Astrocyte (in vitro differentiated cells and primary cell): Measurements from ENCODE around the gene ACAA1. TPM values are rescaled to one million over a fixed set of nuclear protein-coding genes. Genes with fewer than 3 reads are reported as not detected.

Experiments used
- DNase-seq: peaks from one replicate; pipeline ENCODE4 v3.0.0-alpha.2; 2010; ENCODE audit warnings: low read depth
- FAIRE-seq: peaks from 2 replicates; lab custom pipeline; 2011; peaks lifted over from hg19 to GRCh38; lab: Jason Lieb, UNC
- H2AFZ ChIP-seq: 2 replicates; pipeline ENCODE4 v1.6.0; 2012; ENCODE audit warnings: low read depth, low read length, inconsistent platforms
- H3K27ac ChIP-seq: 2 replicates; pipeline ENCODE4 v1.5.1; 2011; ENCODE audit warnings: low read depth, low read length, inconsistent platforms
- H3K27me3 ChIP-seq: 2 replicates; pipeline ENCODE4 v1.6.0; 2011; ENCODE audit warnings: low read length, inconsistent platforms; ENCODE audit not compliant: insufficient read depth
- H3K36me3 ChIP-seq: 2 replicates; pipeline ENCODE4 v1.5.1; 2011; ENCODE audit warnings: low read length, inconsistent platforms; ENCODE audit not compliant: insufficient read depth
- H3K4me1 ChIP-seq: 2 replicates; pipeline ENCODE4 v1.5.1; 2011; ENCODE audit warnings: low read length, inconsistent platforms; ENCODE audit not compliant: insufficient read depth
- H3K4me2 ChIP-seq: 2 replicates; pipeline ENCODE4 v1.6.0; 2012; ENCODE audit warnings: low read length, inconsistent platforms
- H3K4me3 ChIP-seq: 2 replicates; pipeline ENCODE4 v1.5.1; 2011; ENCODE audit warnings: low read depth, mild to moderate bottlenecking, low read length, inconsistent platforms; ENCODE audit not compliant: insufficient read depth
- H3K79me2 ChIP-seq: 2 replicates; pipeline ENCODE4 v1.6.0; 2012; ENCODE audit warnings: mild to moderate bottlenecking, low read length, inconsistent platforms; ENCODE audit not compliant: insufficient read depth
- H3K9ac ChIP-seq: 2 replicates; pipeline ENCODE4 v1.6.0; 2012; ENCODE audit warnings: mild to moderate bottlenecking, low read length, inconsistent platforms
- H3K9me3 ChIP-seq: 2 replicates; pipeline ENCODE4 v1.5.1; 2012; ENCODE audit warnings: low read depth, mild to moderate bottlenecking, low read length, inconsistent platforms; ENCODE audit not compliant: insufficient read depth
- H4K20me1 ChIP-seq: 2 replicates; pipeline ENCODE4 v1.6.0; 2012; ENCODE audit warnings: low read length, inconsistent platforms; ENCODE audit not compliant: insufficient read depth
- H3K27ac Mint-ChIP-seq: one replicate; pipeline ENCODE4 v1.8.0; 2021; ENCODE audit warnings: mild to moderate bottlenecking, mixed read lengths; ENCODE audit not compliant: unreplicated experiment
- H3K27me3 Mint-ChIP-seq: one replicate; pipeline ENCODE4 v1.8.0; 2021; ENCODE audit warnings: low read depth, mixed read lengths; ENCODE audit not compliant: unreplicated experiment
- H3K36me3 Mint-ChIP-seq: one replicate; pipeline ENCODE4 v1.8.0; 2021; ENCODE audit warnings: low read depth, mixed read lengths; ENCODE audit not compliant: unreplicated experiment
- H3K4me1 Mint-ChIP-seq: one replicate; pipeline ENCODE4 v1.8.0; 2021; ENCODE audit warnings: low read depth, mixed read lengths; ENCODE audit not compliant: unreplicated experiment
- H3K4me3 Mint-ChIP-seq: one replicate; pipeline ENCODE4 v1.8.0; 2021; ENCODE audit warnings: mild to moderate bottlenecking, moderate library complexity, mixed read lengths; ENCODE audit not compliant: unreplicated experiment
- H3K9me3 Mint-ChIP-seq: one replicate; pipeline ENCODE4 v1.8.0; 2021; ENCODE audit warnings: mild to moderate bottlenecking, mixed read lengths; ENCODE audit not compliant: unreplicated experiment
- EZH2 ChIP-seq: IDR thresholded peaks from 2 replicates; pipeline ENCODE4 v1.6.1; 2012; ENCODE audit warnings: mild to moderate bottlenecking, low read length, inconsistent platforms; ENCODE audit not compliant: insufficient read depth
- total RNA-seq: library from RNA; stranded (reverse); gene quantifications from 2 replicates; pipeline ENCODE4 v1.2.1, GENCODE V29; 2021
- TF ChIP-seq, protein P1 (sequence below): IDR thresholded peaks from 2 replicates; pipeline ENCODE4 v1.5.1; 2011; ENCODE audit warnings: low read depth, mild to moderate bottlenecking, inconsistent platforms, low read length, moderate library complexity; ENCODE audit not compliant: insufficient read depth

The ACAA1 gene
- total RNA-seq, 1 donor from 2014 or later: 69.4 TPM

DNA sequence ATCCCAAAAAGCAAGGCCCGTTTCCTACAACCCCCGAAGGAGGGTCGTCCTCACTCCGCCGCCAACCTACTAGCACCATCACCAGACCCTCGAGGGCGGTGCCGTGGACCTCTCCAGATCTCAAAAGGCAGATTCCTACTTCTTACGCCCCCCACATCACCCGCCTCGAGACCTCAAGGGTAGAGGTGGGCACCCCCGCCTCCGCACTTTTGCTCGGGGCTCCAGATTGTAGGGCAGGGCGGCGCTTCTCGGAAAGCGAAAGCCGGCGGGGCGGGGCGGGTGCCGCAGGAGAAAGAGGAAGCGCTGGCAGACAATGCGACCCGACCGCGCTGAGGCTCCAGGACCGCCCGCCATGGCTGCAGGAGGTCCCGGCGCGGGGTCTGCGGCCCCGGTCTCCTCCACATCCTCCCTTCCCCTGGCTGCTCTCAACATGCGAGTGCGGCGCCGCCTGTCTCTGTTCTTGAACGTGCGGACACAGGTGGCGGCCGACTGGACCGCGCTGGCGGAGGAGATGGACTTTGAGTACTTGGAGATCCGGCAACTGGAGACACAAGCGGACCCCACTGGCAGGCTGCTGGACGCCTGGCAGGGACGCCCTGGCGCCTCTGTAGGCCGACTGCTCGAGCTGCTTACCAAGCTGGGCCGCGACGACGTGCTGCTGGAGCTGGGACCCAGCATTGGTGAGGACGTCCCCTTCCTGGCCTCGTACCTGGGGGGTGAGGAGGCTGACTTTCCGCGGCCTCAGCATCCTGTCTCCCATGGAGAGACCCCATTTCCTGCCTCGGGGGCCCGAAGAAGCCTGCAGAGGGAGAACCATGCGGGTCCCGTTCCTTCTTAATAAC lies 1.6 kb upstream of the ACAA1 start, which contains the start of gene MYD88:
TSS of gene MYD88 (plus strand) at position 313 of the 842 bp plus-strand sequence. CDS start at position 353, 40 bp downstream.
- peak within 1 kb of the TSS; percentile 73 for H3K9ac ChIP-seq
- H3K4me3 ChIP-seq: peak within 1 kb of the TSS; percentile 76
- DNase-seq (peak; percentile 39), FAIRE-seq (no peak)
- H3K27ac ChIP-seq: peak within 1 kb of the TSS; percentile 73
- no peaks in the 10 kb centered on the region for H3K9me3 ChIP-seq
- H3K4me1 Mint-ChIP-seq: peaks cover 36% of the 10 kb centered on the region
- H3K27me3 Mint-ChIP-seq: no peaks in the 10 kb centered on the region
- H3K9me3 Mint-ChIP-seq: no peaks in the 10 kb centered on the region
- no peaks in the 10 kb centered on the region for H3K36me3 ChIP-seq
- H3K4me3 Mint-ChIP-seq: peak within 1 kb of the TSS; percentile 93
- H3K4me2 ChIP-seq: peak within 1 kb of the TSS; percentile 92
- peaks cover 36% of the 10 kb centered on the region for H3K79me2 ChIP-seq
- peak within 1 kb of the TSS; percentile 92 for H2AFZ ChIP-seq
- H3K27ac Mint-ChIP-seq: peak within 1 kb of the TSS; percentile 88
- TF ChIP-seq, protein P1, sequence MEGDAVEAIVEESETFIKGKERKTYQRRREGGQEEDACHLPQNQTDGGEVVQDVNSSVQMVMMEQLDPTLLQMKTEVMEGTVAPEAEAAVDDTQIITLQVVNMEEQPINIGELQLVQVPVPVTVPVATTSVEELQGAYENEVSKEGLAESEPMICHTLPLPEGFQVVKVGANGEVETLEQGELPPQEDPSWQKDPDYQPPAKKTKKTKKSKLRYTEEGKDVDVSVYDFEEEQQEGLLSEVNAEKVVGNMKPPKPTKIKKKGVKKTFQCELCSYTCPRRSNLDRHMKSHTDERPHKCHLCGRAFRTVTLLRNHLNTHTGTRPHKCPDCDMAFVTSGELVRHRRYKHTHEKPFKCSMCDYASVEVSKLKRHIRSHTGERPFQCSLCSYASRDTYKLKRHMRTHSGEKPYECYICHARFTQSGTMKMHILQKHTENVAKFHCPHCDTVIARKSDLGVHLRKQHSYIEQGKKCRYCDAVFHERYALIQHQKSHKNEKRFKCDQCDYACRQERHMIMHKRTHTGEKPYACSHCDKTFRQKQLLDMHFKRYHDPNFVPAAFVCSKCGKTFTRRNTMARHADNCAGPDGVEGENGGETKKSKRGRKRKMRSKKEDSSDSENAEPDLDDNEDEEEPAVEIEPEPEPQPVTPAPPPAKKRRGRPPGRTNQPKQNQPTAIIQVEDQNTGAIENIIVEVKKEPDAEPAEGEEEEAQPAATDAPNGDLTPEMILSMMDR: no peak
- TF ChIP-seq EZH2: no peak
- H4K20me1 ChIP-seq: peaks cover 22% of the 10 kb centered on the region
- H3K36me3 Mint-ChIP-seq: peaks cover 23% of the 10 kb centered on the region
- H3K4me1 ChIP-seq: peaks cover 18% of the 10 kb centered on the region
- no peaks in the 10 kb centered on the region for H3K27me3 ChIP-seq

DNA sequence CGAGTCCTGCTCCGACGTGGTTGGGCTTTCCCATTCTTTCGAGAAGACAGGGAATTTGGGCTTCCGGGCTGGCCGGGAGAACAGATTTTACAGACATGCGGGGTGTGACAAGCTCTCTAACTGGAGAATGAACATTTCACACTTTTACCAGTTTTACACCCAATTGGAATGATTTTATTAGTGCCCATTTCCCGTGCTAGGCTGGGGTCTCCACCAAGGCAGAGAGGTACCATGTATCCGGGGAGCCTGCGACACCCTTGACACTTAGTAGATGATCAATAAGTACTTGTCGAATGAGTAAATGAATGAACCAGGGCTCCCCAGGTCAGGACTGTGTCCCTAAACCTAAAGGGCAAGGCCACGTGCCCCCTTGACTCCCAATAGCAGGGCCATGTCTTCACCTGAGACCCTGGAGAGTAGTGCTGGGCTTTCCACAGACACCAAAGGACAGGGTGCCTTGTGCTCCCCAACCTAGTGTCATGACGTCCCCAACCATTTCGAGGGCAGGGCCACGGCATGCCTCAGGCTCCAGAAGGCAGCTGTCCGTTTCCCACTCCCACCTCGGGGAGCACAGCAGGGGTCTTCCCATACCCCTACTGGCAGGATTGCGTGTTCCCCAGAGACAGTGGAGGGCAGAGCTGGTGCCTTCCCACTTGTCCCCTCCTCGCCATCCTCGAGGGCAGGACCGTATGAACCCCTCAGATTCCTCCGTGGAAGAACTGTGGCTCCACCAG lies 855 bp upstream of the ACAA1 start:
- H4K20me1 ChIP-seq: peaks cover 27% of the 10 kb centered on the region
- Mint-ChIP-seq H3K36me3 (peaks cover 23% of the 10 kb centered on the region), H3K4me1 (peaks cover 43% of the 10 kb centered on the region), H3K27me3 (no peaks in the 10 kb centered on the region), H3K9me3 (no peaks in the 10 kb centered on the region), H3K4me3 (peak overlapping the region; percentile 93), H3K27ac (peak overlapping the region; percentile 88)
- H2AFZ ChIP-seq: peak overlapping the region; percentile 92
- TF ChIP-seq, protein P1: peak; percentile 14
- TF ChIP-seq EZH2: no peak
- H3K9ac ChIP-seq: peak overlapping the region; percentile 73
- peak overlapping the region; percentile 76 for H3K4me3 ChIP-seq
- DNase-seq (no peak), FAIRE-seq (no peak)
- peaks cover 18% of the 10 kb centered on the region for H3K4me1 ChIP-seq
- H3K27me3 ChIP-seq: no peaks in the 10 kb centered on the region
- H3K27ac ChIP-seq: peak overlapping the region; percentile 73
- peak overlapping the region; percentile 92 for H3K4me2 ChIP-seq
- no peaks in the 10 kb centered on the region for H3K36me3 ChIP-seq
- H3K9me3 ChIP-seq: no peaks in the 10 kb centered on the region
- H3K79me2 ChIP-seq: peaks cover 38% of the 10 kb centered on the region
